GM18867 (cell line): Measurements from ENCODE around the gene PDE7B.

Experiments used
- ATAC-seq: cut with Tn5 transposase; IDR thresholded peaks from one replicate; pipeline ENCODE4 v1.9.1; 2021; ENCODE audit warnings: mild to moderate bottlenecking, moderate library complexity; ENCODE audit not compliant: unreplicated experiment

PDE7B gene

DNA sequence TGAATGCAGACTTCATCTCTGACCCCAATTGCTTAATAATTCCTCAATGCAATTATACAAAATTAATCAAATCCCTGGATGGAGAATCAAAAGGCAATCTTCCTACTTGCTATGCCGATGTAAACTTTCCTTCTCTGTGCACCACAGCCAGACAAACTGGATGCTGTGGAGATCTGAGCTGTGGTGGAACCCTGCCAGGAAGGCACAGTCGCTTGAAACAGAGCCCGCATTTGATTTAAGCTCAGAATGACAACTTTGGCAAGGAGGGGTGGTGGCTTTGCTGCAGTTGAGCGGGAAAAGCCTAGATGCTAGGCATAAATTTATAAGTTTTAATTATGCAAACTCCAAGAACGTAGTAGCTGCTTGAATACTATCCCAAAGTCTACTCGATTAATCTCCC lies 207.8 kb downstream of the PDE7B start:
- no peak for ATAC-seq

DNA sequence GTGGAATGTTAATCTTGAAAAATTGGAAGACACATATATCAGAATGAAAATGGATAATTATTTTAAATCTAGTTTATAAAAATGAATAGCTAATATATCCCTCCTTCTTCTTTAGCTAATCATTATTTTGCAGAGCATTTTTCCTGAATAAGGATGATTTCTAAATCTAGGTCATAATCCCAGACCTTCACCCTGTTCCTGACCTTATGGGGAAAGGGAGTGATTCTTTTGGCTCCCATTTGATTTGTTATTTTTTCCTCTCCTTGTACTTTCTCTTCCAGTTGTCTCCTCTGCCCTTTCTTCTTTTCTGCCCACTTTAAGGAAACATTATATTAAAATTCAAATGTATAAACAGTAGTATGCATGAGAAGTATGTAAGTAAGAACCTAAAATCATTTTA lies 208.6 kb downstream of the PDE7B start:
- ATAC-seq: no peak

DNA sequence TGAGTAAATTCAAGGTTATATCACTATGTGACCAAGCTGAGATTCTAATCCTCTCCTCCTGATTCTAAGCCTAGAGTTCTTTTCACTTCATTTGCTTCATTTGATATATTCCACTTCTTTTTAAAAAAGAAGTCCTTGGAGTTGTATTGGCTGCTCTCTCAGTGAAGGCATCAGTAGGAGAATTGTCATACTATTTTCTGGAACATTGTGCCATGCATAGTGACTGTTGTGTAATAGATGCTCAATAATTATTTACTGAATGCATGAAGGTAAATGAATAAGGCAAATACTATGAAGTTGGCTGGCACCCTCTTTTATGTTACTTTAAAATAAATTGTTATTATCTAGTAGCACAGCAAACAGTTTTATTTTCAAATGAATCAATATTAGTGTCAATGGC lies 209.3 kb downstream of the PDE7B start:
- ATAC-seq: no peak

DNA sequence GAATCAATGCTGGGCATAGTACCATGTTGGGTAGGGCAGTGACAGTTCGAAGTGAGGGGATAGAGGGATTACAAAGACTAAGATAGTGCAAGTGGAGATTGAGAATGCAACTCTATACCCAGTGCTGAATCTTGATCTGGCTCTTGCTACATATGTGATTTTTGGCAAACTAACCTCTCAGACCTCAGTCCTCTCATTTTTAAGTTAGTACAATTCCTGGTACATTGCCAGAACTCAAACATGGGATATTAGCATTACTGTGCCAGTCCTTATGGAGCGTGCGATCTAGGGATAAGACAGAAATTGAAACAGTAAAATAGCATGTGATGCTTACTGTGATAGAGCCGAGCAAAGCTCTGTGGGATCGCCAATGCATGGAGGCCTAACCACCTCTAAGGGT lies 210.2 kb downstream of the PDE7B start:
- no peak for ATAC-seq

DNA sequence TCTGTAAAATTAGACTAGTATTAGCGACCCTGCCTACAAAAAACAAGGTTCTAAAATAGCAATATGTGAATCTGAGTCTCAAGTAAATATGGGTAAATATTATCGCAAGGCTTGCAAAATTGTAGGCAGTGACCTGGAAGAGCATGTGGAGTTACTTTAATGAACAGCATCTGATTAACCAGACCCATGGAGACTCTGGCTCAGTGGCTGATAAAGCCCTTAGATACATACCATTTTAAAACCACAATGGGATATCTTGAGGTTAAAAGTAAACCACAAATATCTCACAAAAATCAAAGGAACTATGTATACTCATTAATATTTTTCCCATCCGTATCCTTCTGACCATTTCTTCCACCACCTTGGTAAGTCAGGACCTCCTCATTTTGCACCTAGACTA lies 211.6 kb downstream of the PDE7B start:
- no peak for ATAC-seq

DNA sequence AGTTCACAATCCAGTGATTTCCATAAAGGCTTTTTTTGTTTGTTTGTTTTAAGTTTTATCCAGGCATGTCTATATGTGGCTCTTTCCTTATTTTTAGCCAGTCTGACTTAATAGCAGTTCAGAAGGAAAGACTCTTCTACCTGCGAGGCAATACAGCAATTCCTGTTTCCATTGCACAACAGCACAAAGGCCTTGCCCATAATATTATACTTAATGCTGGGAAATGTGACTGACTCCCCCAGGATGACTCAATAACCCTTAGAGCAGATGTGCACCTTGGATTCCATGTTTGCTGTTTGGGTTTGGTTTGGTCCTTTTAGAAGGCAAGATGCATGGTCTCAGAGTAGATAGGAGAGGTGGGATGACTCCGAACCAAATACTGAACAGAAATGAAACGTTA lies 214.5 kb downstream of the PDE7B start:
- ATAC-seq: no peak

DNA sequence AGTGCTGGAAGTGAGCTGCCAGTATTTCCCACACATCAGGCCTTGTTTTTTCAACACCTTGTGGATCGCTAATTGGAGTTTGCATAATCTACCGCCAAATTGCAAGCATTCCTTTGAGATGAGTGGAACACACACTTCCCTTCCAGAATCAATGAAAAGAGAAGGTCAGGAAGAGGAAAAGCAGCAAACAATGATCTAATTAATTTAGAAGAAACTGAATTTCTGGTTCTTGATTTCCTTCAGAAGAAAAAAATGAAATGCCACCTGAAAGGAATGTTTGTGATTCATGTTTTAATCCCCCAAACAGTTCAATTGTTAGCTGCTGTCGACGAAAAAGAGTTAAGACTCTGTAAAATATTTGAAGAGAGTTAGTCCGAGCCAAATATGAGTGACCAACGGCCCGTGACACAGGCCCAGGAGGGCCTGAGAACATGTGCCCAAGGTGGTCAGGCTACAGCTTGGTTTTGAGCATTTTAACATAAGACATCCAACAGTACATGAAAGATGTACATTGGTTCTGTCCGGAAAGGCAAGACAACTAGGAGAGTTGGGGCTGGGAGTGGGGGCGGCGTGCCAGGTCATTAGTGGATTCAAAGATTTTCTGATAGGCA lies 216.3 kb downstream of the PDE7B start:
- ATAC-seq: no peak

DNA sequence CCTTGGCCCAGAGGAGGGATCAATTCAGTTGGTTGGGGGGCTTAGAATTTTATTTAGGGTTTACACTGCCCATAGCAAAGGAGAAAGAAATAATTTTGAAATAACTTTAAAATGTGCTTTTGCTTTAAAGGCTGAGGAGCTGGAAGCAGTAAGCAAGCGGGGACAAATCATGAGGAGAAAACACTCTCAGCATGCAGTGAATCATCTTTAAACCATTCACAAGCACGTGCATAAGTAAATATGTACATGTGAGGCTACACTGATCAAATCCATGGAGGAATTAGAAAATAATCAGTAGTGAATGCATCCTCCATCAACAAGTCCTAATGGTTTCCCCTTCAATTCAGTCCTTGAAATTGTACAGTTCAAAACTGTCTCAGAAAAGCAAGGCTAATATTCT lies 217.6 kb downstream of the PDE7B start:
- no peak for ATAC-seq

DNA sequence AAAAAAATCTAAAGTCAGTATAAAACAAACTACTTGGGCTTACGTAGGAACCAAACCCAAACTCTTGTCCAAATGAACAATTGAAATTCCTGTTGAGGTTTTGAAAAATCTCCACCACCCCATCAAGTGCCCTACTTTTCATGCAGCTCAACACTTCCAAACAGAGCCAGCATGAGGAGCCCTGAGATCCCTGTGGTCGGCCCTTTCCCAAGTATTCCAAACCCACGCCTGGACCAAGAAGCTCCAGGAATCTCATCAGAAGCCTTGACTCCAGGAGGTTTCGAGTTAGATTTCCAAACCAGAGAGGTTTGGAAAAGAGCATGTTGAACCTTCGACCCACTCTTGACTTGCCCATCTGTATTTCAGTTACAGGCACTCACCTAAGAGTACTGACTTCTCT lies 219.3 kb downstream of the PDE7B start:
- ATAC-seq: no peak

DNA sequence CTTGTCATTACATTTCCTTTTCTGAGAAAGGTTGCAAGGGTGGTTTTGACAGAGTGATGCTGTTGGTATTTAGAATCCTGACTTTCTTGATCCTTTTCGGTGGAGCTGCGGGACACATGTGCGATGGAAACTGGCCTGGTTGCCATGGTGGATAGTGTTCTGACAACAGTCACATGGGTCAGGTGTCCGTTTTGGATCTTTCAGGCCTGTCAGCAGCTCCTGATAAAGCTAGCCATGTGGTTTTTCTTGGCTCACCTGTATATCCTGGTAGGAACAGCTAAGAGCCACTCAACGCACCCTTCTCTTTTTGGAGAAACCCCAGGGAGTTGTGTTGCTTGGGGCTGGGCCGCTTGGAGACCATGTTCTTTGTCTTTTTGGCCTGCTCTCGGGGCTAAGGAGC lies 221.2 kb downstream of the PDE7B start:
- ATAC-seq: no peak

DNA sequence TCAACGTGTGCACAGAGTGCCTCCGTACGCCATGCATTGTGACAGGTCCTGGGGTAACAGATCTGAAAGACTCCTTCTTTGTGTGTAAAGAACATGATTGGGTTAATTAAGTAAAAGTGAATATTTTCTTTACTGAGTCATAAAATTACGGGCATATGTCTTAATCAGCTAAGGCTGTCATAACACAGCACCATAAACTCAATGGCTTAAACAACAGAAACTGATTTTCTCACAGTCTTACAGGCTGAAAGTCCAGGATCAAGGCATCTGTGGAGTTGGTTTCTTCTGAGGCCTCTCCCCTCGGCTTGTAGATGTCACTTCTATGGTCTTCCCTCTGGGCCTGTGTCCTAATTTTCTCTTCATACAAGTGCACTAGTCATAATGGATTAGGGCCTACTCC lies 221.7 kb downstream of the PDE7B start:
- ATAC-seq: no peak

DNA sequence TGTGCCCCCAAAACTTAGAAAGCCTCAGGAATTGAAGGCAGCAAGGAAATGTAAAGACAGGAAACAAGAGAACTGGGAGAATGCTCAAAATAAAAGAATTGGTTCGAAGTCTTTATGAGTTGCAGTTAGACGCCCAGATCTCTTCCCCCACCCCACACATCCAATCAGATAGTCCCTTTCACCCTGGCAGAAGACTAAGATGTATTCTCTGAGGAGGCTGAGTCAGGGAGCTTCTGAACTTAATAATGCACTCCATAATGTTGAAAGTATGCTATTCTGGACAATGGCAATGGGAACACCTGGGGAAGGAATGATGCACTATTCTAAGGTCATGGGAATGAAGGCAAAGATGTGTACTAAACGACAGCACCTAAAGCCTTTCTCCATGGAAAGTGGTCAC lies 225.0 kb downstream of the PDE7B start:
- no peak for ATAC-seq

DNA sequence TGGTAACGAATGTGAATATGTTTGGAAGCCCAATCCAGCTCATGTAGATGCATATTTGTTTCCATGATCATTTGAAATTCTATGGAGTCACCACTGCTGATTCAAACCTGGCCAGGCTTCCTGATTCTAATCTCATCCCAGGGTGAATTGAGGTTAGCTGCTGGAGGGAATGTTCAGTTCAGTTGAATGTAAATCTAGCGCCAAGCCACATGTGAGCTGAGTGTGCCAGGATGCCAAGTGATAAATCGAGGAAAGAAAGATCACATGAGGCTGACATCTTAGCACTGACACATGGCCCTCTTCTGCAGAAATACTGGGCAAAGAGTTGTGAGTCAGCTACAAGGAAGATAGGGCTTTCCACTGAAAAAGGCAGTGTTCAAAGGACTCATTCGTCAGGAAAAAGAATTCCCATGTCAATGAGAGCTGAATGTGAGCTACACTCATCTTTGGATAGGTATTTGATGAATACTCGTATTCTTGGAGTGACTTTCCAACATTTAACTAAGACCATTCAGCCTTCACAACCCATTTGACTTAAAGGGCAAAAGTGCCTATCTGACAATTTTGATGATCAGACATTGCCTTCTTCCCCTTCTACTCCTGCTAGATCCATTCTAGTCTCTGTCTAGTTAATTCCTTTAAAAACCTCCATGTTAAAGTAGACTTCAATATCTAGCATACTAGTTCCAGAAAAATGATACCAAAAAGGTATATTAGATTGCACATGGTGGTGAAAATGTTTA lies 226.5 kb downstream of the PDE7B start:
- ATAC-seq: no peak

DNA sequence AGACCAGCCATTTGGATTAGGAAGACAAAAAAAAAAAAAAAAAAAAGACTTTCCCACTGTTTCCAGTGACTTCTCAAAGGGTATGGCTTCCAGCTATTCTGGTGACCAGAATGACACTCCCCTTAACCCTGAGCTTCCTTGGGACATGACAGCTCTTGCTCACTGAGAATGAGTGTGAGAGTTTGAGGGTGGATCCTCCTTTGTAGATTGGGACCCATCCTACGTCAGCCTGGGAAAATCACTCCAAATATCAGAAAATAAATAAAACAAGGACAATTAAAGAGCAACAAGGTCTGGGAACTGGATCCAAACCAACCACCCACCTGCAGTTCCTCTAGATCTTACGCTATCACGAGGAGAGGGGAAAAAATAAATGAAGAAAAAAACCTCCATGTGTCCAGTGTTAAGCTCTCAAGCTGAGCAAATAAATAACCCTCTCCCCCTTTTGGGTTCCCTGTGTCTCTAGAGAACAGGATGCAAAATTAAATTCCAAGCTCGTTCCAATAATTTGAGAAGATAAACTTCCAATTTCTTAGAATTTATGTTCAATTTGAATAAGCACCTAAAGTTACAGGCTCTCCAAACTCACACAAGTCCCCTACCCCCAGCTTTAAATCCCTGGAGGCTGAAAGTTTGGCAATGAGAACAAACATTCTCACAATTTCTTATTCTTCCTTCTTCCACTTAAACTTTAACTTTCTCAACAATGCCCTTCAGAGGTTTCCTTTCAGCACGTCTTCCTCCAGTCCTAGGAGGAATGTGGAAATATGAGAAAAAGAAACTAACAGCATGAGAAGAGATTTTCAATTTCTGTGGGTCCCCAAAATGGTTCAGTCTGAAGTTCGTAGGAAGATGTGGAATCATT lies 228.4 kb downstream of the PDE7B start:
- no peak for ATAC-seq

DNA sequence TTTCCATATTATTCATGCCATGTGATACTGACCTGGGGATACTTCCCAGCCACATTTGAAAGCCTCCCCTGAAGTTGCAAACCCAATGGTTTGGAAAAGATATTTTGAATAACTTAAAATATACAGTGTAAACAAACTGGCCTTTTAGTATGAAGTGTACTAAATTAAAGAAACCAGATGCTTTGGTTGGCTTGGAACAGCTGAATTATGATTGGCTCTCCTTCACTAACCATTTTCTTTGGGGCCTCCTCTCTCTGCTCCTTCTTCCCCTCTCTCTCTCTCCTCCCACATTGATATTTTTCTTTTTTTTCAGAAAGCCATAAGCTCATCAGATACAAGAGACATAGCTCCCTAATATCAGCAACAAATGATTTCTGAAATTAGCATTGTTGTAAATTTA lies 232.0 kb downstream of the PDE7B start:
- no peak for ATAC-seq

DNA sequence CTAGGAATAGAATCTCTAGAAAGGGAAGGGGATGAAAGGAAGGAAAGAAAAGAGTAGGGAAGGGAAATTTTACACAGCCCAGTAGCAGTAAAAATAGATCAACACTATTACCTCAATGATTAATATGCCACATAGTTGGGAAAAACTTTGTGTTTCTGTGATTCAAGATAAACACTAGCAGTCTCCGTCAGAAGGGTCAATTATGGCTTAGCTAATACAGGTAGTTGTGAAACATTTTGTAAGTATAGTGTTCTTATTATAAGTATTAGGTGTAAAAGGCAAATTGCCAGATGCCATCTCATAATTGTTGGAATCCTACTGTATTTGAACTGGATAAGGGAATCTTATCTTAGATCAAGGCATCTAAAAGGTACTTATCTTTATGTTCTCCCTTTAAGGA lies 232.9 kb downstream of the PDE7B start:
- no peak for ATAC-seq

DNA sequence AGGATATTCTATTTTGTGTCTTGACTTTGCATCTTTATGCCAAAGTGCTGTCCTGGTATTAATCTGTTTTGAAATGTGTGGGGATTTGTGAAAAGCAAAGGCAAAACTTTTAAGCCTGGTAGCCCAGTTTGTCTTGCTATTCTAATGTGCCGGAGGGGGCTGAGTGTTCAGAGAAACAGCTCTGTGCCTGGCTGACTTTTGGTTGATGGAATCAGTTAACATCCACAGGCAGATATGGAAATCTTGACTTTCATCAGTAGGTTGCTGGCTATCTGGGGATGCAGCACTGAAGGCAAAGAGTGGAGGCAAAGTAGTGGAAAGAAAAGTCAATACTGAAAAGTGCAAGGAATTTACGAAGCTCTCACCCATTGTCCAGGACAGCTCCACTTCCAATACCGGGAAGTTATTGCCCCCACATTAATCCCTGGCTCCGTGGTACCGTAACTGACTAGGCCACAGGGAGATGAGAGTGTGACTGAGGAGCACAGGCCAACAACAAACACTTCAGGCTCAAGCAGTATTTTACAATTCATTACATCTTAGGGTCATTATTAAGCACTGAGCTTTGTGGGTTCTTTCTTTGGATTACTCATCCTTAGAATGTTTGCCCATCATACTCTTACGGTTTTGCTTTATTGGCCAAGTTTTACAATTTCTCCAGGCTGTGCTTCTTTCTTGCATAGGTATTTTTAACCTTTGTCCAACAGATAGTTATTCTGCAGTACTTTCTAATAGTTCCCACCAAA lies 234.0 kb downstream of the PDE7B start:
- ATAC-seq: no peak

DNA sequence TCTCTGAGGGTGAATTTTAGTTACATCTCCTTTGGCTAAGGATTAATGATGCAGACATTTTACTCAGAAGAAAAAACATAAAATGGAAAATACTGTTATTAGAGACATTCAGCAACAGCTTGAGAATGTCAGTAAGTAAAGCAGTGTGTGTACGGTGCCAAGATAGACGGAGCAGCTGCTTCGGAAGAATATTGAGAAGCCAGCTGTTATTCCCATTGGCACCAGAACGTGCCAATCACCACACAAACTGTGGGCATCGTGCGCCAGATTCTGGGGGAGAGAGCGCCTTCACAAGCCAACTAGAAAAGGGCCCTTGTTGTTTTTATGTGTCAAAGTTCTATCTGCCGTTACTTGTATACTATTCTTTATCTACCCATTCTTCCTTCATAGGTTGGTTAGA lies 235.2 kb downstream of the PDE7B start:
- no peak for ATAC-seq

DNA sequence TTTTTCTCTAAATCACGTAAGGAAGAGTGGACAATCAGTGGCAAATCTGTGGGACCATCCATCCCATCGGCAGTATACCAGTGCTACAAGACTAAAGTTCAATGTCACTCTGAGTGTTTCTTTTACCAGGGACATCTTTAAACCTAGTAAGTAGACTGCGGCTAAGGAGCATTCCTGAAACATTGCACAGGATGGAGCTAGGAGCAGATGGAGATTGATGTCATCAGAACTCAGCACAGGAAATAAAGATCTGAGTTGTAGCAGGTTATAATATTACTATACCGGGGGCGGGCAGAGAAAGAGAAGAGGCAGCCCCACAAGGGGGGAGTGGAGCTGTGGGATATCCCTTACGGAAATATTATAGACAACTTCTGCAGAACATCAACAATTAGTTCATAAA lies 236.5 kb downstream of the PDE7B start:
- ATAC-seq: no peak

DNA sequence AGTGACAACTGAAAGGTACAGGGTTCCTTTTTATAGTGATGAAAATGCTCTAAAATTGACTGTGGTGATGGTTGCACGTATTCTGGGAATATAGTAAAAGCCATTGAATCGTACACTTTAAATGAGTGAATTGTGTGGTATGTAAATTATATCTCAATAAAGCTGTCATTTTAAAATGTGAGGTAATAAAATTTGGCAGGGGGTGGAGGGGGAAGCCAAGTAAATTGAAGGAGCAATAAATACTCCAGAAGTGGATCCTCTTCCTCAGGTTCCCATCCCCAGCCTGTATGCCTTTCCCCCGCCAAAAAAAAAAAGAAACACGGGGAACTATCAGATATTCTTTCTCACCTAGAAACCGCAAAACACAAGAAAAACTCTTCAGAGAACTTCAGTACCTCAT lies 237.2 kb downstream of the PDE7B start:
- ATAC-seq: no peak

DNA sequence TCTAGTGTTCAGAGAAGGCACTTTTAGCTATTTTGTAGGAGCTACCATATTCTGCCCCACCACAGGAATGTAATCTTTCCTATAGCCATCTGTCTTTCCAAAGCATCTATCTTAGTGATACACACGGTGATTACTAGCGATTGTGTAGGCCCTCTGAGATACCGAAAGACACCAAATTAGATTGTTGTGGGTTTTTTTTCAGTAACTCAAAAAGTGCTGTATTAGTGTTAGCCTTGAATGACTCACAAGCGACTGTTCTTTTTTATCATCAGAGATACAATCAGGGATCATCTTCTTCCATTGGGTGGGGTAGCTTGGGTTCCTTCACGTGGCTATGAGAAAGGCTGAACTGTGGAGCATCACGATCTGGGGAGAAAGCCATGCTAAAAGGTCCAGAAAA lies 238.4 kb downstream of the PDE7B start:
- no peak for ATAC-seq
